ENCODE measurements around the gene SND1.

- no peak for TF ChIP-seq CTCF (conservative IDR thresholded peaks at IDR 0.05 in 1 of 2, IDR thresholded peaks at IDR 0.05 in 1 of 2; ENCODE audit: extremely low read depth in 1 of 2, insufficient read depth in 1 of 2, low read depth in 1 of 2, low read length in 2 of 2)
- no peak for TF ChIP-seq EZH2 (IDR thresholded peaks at IDR 0.05; ENCODE audit: borderline replicate concordance, low read length)
These were observed 288.6 kb downstream of the SND1 start for GRCh38 chr7:127940381-127941160.

Data from mammary epithelial cell (primary cell).